GM12892 (cell line): ENCODE results near the gene KLK2.

Experiments
- POLR2A ChIP-seq: IDR thresholded peaks from 2 replicates; pipeline ENCODE4 v1.6.1; 2011; ENCODE audit warnings: low read depth, low read length, control low read depth
- POLR2AphosphoS5 ChIP-seq: IDR thresholded peaks from 2 replicates; pipeline ENCODE4 v1.6.1; 2011; ENCODE audit warnings: low read depth, low read length, control low read depth
- TAF1 ChIP-seq: IDR thresholded peaks from 2 replicates; pipeline ENCODE4 v1.6.1; 2011; ENCODE audit warnings: low read depth, mild to moderate bottlenecking, control low read depth, low read length, borderline replicate concordance

DNA sequence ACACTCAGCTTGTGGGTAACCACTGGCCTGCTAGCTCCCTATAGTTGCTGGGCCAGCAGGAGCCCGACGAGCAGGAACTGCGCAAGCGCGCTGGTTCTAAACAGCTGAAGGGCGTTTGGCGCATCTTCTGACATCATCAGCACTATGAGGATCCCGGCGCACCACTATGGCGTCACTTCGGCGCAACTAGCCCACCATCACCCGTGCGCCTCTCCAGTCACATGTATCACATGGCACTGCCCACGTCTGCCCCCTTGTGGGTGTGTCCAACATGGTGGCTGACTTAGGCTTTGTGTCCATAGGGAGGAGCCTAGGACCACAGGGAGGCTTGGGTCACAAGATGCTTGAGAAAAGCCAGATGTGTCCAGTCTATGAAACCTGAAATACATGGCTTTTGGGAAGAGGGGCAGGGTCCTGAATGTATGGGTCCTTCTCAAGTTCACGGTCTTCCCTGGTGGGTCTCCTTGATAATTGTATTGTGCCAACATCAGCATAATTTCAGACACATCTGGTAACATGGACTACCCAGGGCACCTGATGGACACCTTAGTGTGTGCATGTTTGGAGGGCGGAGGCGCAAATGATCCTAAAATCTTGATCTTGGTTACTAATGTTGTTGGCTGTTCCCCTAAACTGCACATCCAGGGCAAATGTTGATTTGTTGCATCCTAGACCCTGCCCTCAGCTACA is 20.0 kb downstream of the KLK2 start:
- no peak for TF ChIP-seq POLR2A
- TF ChIP-seq POLR2AphosphoS5: no peak
- no peak for TF ChIP-seq TAF1
